GM18907 (cell line): Measurements from ENCODE around the gene SHE.
"Not testable (repeated sequence)": the region's sequence is repeated elsewhere in the genome, so short reads cannot be mapped to it uniquely, and the experiment has no call there.

Experiments used
- ATAC-seq: cut with Tn5 transposase; IDR thresholded peaks from one replicate; pipeline ENCODE4 v1.9.1; 2021; ENCODE audit warnings: mild to moderate bottlenecking, moderate library complexity; ENCODE audit not compliant: unreplicated experiment

Gene SHE

DNA sequence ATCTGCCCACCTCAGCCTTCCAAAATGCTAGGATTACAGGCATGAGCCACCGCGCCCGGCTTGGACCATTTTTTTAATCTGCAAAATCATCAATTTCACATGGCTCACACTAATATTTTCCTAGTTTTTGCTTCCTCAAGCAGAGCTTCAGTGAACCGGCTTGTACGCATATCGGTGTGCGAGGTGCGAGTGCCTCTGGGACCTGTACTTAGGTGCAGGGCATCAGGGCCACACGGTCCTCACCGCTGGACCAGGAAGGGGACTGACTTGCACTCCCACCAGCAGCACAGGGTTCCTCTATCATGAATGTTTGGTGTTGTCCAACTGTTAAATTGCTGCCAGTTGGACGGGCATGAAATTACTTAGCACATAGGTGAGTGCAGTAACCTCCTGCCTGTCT, 15.4 kb upstream of the SHE start:
- ATAC-seq = no peak

DNA sequence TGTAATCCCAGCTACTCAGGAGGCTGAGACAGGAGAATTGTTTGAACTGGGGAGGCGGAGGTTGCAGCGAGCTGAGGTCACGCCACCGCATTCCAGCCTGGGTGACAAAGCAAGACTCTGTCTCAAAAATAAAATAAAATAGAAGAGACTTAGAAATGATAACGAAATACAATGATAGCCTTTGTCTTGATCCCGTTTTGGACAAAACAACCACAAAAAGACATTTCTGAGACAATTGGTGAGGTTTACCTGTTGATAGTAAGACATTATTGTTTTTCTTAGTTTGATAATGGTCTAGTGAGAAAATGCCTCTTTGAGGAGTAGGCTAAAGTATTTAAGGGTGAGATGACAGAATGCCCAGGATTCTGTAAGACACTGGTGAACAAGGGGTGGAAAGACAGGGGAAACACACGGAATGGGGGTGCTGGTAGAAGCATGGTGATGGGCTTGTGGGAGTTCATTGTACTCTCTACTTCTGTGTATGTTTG, 11.9 kb upstream of the SHE start:
- no peak for ATAC-seq

DNA sequence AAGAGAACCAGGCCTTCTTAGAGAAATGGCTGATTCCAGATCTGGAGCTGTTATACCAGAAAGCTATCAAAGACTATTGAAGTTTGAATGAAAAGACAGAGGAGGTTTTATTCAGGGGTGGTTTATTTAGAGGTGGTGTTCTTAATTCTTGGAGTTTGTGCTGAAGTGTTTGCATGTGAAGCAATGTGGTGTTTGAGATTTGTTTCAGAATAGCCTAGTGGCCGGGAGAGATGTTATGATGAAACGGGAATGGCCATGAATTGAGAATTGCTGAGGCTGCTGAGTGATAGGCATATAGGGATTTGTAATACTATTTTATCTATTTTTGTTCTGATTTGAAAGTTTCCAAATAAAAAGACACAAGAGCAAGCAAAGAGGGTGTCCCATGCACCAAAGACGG, 10.5 kb upstream of the SHE start:
- no peak for ATAC-seq

DNA sequence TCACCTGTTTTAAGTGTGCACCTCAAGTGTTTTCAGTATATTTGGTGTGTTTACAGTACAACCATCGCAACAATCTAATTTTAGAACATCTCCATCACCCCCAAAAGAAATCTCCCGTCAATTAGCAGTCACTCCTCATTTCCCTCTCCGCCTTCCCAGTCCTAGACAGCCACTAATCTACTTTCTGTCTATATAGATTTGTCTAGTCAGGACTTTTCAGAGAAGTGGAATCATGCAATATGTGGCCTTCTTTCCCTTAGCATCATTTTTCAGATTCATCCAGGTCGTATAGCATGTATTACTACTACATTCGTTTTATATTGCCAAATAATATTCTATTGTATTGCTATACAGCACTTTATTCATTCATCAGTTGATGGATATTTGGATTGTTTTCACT, 1.7 kb upstream of the SHE start:
- no peak for ATAC-seq

DNA sequence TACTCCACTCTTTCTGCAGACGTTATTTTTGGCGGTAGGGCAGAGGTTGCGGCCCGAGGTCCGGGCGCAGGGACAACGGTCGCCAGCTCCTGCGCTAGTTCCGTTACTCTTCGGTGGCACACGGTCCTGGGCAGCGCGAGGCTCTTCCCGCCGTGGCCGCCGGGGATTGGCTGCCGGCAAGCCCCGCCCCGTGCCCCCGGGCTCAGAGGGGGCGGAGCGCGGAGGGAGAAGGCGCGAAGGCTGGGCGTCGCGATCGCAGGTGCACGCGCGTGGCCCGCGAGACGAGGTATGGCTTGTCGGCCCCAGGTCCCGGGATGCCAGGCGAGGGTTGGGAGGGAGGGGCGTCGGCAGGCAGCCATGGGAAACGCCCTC, 518 bp upstream of the SHE start:
- no peak for ATAC-seq

DNA sequence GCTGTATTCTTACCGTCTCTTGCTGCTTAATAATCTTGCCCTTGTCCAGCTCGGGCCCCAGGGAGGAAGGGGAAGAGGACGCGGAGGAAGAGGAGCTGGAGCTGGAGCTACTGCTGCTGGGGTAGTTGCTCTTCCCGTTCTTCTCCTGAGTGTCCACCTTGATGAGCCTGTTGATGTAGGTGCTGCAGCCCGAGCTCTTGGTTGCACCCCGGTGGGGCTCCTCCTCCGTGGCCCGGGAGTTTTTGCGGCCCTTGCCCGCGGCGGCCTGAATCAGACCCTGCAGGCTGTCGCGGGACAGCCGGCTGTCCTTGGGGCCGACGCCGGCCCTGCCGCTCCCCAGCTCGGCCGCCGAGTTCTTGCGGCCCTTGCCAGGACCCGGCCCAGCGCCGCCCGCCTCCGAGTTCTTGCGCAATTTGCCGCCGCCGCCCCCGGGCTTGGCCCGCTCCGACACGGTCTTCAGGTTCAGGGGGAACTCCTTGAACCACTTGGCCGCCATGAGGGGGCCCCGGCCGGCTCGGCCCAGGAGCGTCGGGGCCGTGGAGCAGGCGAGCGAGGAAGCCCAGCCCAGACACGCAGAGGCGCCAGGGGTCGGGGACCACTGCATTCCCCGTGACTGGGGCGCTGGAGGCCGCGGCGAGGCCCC, 668 bp downstream of the SHE start:
- ATAC-seq = no peak

DNA sequence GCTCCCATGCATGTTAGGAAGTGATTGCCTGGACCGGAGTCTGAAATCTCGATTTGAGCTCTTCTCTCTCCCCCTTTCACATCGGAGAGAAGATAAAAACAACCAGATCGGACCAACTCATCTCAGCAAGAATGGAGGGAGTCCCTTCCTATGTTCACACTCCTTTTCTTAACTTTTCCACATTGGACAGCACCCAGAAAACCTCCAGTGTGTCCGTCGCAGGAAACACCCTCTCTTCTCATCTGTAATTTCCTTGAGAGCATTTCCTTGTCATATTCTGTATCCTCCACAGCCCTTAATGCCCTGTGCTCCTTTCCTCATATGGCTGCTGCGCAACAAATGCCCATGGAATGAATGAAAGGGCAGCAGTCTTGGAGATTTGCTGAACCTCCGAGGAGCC, 1.7 kb downstream of the SHE start:
- ATAC-seq = no peak

DNA sequence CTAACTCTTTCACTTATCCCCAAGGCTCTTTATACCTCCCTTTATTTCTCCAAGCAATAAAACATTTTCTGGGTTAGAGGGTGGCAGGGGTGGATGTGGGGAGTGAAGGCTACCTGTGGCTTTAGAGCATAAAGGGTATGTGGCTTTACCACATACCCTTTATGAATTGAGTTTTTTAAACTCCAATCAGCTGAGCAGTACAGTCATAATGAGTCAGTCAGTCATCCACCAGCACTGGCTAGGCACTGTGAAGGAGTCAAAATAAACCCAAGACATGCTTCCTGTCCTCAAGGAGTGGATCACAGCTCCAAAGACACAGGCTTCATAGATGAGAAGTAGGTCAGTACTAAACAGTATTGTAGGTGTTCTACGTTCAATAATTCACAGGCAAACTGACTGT, 2.8 kb downstream of the SHE start:
- no peak for ATAC-seq

DNA sequence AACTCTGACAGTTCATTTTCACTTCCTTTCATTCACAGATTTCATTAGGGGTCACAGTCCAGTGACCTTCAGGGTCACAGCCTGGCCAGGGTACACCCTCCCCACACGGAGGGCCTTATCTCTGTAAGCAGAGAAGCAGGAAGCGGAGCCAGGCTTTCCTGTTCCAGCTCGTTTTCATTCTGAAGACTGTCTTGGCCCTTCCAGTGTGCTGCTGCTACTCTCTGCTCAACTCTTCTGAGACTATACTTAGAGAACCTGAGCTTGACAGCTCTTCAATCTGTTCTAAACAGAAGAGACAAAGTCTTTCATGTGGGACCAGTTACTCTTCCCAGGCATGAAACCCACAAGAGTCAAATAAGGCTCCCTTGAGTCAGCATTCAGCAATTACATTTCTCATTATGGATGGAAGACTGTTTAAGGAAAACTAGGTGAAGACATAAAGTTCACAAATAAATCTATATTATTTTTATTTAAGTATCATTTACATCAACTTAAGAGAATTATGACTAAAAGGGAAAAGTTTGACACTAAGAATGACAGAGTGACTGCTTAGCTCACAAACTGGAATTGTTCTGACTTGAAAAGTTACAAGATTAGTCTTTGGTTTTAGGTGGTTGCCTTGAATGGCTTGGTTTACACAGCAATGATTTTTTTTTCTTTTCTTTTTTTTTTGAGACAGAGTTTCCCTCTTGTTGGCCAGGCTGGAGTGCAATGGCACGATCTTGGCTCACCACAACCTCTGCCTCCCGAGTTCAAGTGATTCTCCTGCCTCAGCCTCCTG, 5.0 kb downstream of the SHE start:
- no peak for ATAC-seq

DNA sequence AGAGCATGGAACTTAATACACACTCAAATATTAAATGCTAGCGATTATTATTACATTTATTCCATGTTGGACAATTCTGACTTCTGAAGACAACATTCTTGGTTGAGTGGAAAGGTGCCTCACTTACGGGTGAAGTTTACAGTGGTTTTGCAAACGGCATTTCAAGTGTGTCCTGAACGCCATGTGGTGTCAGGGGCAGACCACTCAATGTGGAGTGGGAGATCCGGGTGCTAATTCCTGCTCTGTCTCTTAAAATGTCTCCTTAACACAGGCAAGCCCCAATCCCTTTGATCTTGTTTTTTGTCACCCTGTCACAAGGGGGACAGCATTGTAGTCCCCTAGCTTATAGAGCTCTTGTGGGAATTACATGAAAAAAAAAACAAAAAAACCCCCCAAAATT, 5.8 kb downstream of the SHE start:
- no peak for ATAC-seq

DNA sequence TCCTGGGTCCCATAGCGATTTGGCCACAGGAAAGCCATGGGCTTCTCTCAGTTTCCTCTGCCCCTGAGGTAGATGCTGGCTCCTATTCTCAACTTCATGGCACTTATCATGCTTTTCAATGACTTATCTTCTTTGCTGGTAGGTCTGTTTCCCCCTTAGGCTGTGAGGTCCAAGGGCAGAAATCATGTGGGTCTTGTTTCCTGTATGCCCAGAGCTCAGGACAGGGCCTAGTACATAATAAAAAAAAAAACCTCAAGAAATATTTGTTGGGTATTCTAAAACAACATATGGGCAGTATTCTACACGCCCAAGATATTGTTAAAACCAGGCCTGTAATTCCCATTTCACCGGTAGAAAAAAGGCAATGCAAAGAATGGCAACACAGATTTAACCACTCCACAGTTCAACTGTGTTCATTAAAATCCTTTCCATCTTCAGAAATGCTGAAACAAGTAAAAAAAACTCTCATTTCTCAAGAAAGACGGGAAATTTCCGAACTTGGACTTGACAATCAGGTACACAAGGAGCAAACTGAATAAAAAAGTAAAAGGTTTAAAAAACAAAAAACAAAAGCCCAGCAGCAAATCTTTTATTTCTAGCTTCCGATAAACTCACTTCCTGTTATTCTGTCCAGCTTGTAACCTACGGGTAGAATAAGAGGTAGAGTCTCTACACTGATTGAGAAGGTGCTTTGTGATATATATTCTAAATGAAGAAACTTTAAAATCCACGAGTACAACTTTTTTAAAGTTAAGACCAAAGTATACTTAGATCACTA, 6.5 kb downstream of the SHE start:
- no peak for ATAC-seq

DNA sequence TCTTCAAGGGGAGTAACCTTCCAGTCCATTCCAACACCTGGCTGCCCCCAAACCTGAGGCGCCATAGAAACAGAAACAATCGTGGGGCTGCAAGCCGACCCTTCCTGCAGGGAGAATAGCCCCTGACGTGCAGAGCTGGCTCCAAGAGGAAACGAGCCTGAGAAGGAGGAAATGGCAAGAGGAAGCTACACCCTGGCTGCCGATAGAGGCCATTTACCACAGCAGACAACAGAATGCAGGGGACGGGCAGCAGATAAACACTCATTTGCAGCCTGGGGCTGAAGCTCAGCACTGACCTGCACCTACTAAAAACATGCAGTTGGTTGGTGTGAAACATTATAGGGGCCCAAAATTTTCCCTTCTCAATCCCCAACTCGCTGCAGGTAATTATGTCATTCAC, 8.9 kb downstream of the SHE start:
- ATAC-seq = no peak

DNA sequence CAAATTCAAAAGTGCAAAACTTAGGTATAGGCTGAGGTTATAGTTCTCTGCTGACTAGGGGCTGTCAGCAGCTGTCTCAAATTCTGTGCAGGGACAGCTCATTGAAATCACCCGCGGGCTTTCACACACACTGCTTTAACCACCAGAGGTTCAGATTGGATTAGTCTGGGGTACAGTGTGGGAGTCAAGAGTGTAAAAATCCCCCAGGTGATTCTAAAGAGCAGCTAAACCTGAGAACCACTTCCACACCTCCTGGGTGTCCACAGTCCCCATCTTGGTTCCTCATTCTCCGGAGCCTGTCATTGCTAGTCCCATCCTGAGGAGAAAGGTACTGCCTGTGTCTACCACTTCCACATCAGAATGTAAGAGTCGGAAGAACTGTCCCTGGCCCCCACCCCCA, 10.1 kb downstream of the SHE start:
- no peak for ATAC-seq

DNA sequence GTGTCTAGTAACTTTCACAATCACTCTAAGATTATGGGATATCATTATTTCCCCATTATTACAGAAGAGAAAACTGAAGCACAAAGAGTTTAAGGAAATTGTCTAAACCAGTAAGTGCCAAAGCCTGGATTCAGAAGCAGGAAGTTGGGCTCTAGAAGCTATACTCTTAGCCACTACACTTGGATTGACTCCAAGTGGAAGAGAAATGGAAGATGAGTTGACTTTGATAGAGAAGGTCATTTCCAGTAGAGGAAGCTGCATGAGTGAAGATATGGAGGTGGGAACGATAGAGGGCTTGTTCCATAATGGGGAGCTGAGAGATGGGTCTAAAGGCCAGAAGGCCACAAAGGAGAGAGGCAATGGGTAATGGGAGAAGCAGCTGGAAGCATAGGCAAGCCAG, 11.9 kb downstream of the SHE start:
- no peak for ATAC-seq

DNA sequence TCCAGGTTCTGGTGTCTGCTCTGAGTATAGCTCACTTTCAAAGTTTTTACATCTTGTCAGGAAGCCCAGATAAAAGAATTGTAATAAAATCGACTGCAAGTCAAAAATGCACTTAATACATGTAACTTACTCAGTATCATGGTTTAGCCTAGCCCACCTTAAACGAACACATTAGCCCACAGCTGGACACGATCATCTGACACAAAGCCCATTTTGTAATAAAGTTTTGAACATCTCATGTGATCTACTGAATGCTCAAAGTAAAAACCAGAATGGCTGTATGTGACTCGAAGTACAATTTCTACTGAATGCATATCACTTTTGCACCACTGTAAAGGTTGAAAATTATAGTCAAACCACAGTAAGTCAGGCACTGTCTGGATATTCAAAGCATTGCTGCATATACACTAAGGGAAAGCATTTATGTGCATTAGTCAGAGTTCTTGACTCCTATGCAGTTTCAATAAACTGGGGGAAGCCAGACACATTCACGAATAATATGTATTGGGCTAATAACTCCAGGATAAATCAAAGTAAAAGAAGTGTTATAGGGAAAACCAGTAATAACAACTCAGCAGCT, 12.4 kb downstream of the SHE start:
- no peak for ATAC-seq

DNA sequence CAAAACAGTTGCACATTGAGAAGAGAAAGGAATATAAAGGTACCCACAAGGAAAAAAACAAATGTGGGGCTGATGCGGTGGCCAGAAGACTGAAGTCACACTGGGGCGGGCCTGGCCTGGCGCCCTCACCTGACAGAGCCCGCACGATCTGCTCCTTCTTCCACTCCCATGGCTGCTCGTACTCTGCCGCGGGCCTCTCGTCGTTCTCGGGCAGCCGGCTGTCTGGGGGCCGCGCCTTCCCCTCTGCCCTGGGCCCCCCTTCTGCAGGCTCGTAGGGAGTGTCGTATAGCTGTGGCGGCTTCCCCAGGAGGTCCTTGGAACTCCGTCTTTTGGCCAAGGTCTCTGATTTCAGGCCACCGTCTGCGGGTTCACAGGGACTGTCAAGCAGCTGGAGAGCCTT, 13.3 kb downstream of the SHE start:
- ATAC-seq = no peak

DNA sequence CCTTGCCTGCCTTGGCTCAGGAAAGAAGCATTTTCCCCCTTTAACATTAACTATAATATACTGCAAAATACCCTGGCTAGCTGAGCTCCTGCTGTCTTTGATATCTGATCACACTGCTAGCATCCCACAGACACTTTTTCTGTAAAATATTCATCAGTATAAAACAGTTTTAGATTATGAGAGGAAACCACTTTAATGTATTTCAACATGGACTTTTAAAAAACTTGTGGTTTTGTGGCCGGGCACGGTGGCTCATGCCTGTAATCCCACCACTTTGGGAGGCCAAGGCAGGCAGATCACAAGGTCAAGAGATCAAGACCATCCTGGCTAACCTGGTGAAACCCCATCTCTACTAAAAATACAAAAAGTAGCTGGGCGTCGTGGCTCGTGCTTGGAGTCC, 15.5 kb downstream of the SHE start:
- not testable (repeated sequence) for ATAC-seq

DNA sequence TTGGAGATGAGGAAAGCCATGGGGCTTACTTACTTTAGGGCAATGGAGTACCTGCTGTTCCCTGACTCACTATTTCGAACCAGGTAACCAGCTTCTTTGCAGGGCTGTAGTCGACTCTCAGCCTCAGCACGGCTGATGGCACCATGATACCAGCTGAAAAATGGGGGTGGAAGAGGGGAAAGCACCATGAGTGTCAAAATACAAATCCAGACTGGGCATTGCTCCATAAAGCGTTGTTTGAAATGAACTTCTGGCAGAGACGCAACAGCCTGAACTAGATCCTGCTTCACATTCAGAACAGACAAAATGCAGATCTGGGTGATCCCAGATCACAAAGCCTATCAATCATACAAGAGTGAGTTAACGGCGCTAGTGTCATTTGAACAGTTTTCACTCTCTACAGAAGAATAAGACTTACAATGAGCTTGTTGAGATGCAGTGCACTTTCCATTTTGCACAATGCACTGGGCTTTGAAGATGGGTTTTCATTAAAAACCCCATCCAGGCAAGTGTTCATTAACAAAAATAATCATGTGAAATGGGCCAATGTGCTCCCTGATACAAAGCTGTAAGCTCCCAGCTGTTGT, 16.2 kb downstream of the SHE start:
- ATAC-seq = no peak

DNA sequence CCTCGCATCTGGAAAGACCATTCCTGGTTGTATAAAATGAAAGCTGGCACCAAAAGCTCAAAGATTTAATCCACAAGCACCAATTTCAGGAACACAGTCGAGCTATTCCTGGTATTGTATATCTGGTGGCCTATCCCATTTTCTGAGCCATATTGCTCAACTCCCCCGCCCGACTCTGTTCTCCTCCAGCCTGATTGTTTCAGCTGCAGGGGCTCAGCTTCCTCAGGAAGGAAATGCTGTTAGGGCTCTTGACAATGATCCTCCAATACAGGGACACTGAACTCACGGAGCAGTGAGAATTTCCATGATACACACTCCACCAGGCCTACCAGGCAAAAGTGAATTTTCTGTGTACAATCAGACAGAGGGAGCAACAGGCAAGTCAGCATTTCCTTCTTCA, 17.1 kb downstream of the SHE start:
- ATAC-seq = no peak

DNA sequence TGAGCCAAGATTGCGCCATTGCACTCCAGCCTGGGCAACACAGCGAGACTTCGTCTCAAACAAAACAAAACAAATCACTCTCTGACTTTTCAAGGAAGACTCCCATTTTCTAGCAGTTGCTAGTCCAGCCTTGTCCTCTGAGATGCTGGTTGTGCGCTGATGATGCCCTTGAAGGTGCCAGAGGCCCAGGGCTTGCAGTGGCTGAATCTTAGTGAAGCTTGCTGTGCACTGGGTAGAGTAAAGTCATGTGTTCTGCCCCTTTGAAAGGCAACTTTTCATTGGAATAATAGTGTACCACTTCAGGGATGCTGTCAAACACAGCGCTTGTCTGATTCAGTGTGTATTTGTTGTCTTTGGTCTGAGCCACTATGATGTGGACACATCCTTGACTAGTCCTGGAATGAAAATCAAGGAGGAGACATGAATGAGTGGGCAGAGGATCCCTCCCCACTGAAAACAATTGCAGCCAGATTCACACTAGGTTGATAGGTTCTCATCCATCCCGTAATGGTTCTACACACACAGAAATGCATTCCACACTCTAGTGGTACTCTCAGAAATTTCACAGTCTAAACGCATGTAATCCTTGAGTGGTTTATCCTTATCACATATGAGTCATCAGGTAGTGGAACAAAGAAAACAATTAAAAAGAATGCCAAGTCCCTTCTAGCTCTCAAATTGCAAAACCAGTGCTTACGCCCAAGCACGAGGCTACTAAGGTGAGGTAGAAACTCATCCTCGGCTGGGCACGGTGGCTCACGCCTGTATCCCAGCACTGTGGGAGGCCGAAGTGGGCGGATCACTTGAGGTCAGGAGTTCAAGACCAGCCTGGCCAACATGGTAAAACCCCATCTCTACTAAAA, 18.0 kb downstream of the SHE start:
- no peak for ATAC-seq
